Anterior cingulate cortex (tissue), 58 donors: ENCODE data around the gene AKAP7.
A peak's percentile ranks its signal among the peaks of the same experiment; 100 is the strongest.

ENCODE experiments used
- DNase-seq, 58 donors: peaks; one replicate each; lab custom pipeline; 2025; lab: John Stamatoyannopoulos, UW

AKAP7 gene

DNA sequence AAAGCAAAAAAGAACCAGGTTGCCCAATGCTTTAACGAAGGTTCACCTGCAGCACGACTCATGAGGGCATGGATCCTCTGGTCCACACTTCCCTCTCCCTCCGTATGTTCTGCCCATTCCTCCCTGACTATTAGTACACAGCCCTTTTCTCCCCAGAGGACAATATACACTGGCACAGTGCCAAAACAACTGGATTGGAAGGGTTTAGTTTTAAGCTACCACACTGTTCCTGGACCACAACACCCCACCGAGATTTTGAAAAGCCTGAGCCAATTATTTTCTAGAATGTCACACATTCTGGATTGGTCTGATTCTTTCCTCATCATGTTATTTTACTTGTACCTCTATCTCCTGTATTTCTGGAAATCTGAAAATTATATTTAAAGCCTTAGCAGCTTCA, 2.9 kb upstream of the AKAP7 start:
- no peak for DNase-seq

GRCh38 chr6:131134220-131134979, 867 bp upstream of the AKAP7 start:
- DNase-seq, result no peak

GRCh38 chr6:131134980-131135243, 355 bp upstream of the AKAP7 start:
- no peak for DNase-seq

DNA sequence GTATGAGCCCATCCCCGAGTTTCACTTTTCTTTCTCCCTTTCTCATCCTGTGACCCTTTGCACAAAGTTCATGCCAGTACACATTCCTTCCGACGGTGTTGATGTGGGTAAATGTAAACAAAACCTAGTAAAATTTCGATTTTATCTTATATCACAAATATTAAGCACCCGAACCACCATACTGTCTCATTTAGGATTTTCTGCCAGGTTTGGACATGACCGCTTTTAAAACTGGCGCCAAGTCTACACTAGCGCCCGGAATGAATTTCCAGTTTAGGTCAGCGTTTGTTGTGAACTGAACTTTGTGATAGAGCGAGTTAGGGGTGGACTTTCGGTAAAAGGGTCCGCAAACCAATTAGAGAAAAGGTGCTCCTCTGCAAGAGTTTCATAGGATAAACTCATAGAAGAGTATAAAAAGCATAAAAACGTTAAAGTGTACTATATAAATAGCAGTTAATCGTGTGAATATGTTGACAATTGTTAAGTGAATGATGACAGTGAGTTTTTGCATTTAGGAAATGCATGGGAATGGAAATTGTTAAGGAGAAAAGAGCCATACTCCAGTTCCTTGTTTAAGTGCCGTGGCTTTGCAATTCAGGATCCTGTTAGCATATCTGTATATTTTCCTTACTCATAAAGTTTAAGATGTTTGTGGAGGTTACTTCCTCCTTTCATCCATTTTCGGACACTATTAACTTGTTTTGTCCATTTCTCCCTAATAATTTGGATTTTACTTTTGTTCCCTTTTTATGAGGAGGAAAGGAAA, 937 bp downstream of the AKAP7 start:
- peak in 16 of 58 donors; percentile 4 to 63 (median 40) for DNase-seq

GRCh38 chr6:131139599-131139998, 4.3 kb downstream of the AKAP7 start:
- no peak for DNase-seq

- no peak for DNase-seq
Observed at GRCh38 chr6:131143319-131143718, 8.1 kb downstream of the AKAP7 start.

GRCh38 chr6:131146865-131147264, 11.6 kb downstream of the AKAP7 start:
- DNase-seq, result no peak

- DNase-seq, result no peak
Observed at GRCh38 chr6:131156411-131156810, 21.1 kb downstream of the AKAP7 start.

GRCh38 chr6:131159578-131159977, 24.3 kb downstream of the AKAP7 start:
- DNase-seq, result no peak

DNA sequence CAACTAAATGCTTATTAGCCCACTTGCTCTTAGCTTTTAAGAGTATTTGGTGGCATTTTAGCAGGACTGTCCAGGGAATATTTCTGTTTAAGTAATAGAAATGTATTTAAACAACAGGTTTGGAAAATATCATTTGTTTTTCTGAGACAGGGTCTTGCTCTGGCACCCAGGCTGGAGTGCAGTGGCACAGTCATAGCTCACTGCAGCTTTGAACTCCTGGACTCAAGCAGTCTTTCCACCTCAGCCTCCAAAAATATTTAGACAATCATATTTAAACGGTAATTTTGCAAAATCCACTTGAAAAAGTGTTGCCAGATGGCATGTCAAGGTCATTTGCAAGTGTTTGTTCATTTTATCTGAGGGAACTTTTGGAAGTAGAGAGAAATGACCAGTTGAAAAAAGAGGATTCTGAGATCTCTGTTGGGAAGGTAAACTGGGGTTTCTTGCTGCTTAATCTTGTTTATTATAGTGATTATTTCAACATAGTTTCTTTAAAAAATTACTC, 25.0 kb downstream of the AKAP7 start:
- no peak for DNase-seq

- DNase-seq, result no peak
Observed at GRCh38 chr6:131161987-131162386, 26.7 kb downstream of the AKAP7 start.

DNA sequence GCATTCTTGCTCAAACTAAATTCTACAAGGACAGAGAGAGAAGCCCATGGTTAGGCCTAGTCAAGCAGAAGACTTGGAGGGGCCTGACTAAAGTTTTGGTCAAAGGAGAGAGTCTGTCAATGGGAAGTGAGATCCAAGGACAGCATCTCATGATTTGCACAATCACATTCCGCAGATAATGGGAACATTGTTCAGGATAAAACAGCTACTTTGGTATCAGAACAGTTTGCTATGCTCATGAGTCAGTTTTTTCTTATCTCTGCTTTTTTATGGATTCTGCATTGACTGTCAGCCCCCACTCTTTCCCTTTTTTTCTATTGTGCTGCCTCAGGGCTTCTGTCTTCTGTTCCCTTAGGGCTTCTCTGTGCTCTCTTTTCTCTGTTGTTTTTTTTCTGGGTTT, 28.6 kb downstream of the AKAP7 start:
- DNase-seq, result peak in 1 of 58 donors; percentile 34

GRCh38 chr6:131164506-131164905, 29.2 kb downstream of the AKAP7 start:
- DNase-seq, result no peak

DNA sequence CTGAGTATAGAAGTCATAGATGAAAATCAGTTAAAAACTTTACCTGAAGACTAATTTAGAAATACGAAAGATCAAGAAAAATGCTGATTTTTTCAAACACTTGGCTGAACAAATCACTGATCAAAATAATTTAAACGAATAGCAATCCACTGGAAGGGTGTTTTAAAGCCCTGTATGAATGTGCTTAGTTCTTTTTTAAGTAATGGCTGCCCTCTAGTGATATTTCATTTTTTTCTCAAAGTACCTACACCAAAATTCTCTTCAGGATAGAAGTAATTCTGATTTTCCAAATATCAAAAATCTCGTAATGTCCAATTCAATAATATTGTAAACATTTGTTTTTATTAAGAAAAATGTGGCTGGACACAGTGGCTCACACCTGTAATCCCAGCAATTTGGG, 32.5 kb downstream of the AKAP7 start:
- DNase-seq, result no peak

- no peak for DNase-seq
Observed at GRCh38 chr6:131169613-131170012, 34.3 kb downstream of the AKAP7 start.

DNA sequence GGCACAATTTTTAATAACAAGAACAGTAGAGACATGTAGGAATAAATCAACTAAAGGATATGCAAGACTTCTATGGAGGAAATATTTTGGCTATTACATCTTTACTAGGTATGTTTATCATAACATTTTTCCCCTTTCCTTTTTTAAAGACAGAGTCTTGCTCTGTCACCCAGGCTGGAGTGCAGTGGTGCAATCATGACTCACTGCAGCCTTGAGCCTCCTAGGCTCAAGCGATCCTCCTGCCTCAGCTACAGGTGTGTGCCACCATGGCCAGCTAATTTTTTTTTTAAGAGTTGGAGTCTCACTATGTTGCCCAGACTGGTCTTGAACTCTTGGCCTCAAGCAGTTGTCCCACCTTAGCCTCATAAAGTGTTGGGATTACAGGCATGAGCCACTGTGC, 37.0 kb downstream of the AKAP7 start:
- no peak for DNase-seq

DNA sequence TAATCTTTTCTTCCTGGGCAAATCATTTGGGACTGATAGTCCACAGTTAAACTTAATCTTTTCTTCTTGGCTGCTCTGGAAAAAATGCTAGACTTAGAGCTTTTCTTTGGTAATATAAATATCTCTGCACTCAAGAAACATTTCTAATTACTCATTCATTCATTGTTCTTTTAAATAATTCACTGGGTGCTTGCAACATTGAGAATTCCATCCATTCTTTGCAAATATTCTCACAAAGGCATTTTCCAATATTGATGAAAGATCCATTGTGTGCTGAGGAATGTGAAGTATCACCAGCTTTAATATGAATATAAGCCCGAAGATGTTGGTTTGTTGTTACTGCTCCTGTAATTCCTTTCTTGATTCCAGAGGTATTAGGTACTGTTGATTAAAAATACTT, 38.4 kb downstream of the AKAP7 start:
- no peak for DNase-seq

DNA sequence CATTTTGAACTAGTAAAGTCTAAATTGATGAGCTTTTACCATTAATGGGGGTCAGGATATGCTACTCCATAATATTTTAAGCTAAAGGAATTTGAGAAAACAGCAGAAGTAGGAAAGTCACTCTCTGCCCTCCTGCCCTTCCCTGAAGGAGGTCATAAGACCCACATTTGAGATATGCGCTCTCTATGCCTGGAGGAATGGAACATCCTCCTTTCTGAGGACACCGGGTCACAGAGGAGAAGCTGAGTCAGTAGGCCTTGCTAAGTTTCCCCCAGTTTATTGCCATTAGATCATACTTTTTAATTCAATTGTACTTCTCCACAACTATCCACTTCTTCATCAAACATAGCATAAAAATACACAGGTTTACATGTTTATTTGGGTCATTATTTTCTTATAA, 40.3 kb downstream of the AKAP7 start:
- no peak for DNase-seq

DNA sequence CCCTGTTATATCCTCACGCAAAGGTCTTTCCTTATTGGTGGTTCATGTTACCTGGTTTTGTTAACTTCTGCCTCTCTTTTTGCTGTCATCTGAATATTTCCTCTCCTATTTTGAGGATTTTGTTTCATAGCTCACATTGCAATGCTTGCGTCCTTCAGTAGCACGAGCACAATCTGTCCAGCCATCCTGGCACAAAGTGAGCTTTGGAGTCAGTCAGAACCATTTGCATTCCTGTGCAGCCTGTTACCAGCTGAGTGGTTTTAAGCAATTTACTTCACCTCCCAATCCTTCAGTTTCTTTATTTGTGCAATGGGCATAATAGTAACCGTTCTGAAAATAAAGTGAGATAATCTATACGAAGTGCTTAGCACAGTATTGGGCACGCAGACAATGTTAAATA, 42.7 kb downstream of the AKAP7 start:
- DNase-seq, result no peak

DNA sequence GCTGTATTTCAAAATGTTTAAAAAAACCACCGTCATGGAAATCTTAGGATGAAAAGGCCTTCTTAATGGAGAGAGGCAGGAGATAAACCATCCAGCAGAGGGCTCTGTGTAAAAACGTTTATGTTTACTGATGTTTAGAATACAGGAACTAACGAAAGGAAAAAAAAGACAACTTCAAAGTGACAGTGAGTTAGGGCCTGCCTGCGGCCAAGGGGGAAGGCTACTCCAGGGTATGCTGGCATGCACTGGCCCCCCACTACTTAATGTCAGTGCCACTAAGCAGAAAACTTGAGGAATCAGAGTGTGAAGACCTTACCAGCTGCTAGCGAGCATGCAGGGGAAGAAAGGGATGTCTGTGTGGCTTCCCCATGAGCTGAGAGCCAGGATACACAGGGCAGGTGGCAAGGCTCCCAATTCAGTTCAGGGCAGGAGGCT, 47.7 kb downstream of the AKAP7 start:
- peak in 12 of 58 donors; percentile 6 to 52 (median 17) for DNase-seq

DNA sequence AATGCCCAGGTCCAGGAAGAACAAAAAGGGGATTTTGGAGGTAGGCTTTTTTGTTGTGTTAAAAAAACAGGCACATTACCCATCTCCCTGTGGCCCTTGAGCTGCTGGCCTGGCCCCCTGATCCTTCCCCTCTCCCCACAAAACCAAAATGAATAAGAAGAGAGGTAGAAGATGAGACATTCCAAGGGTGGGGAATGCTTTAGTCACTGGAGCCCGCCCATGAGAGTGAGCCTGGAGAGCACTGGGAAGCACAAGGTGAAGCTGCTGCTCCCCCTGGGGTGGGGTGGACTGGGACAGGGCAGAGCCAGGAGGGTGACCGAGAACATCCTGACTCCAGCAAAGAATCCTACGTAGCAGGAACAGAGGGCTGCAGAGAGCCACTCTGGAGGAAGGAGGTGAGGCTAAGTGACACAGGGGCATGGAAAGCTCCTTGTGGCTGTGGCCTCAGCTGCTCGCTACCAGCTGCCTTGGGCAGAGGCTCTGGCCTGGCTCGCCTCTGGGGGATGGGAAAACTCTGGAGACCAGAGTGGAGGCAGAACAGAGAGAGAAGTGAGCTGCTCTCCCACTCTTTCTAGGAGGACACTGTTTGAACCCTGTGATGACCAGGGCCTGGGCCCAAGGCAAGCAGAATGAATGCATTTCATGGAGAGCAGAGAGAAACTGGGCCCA, 48.3 kb downstream of the AKAP7 start:
- no peak for DNase-seq

- no peak for DNase-seq
Observed at GRCh38 chr6:131191590-131191989, 56.3 kb downstream of the AKAP7 start.
